Activated naive CD8-positive, alpha-beta T cell (primary cell): ENCODE data around the gene TP63.

ENCODE experiments used
- H3K27ac Mint-ChIP-seq: one replicate; pipeline ENCODE4 v1.8.0; 2021; ENCODE audit warnings: mixed read lengths
- H3K27me3 Mint-ChIP-seq: one replicate; pipeline ENCODE4 v1.8.0; 2021; ENCODE audit warnings: mixed read lengths
- H3K36me3 Mint-ChIP-seq: one replicate; pipeline ENCODE4 v1.8.0; 2021; ENCODE audit warnings: mixed read lengths
- H3K4me1 Mint-ChIP-seq: one replicate; pipeline ENCODE4 v1.8.0; 2021; ENCODE audit warnings: low read depth, mixed read lengths
- H3K4me3 Mint-ChIP-seq: one replicate; pipeline ENCODE4 v1.8.0; 2021; ENCODE audit warnings: mild to moderate bottlenecking, mixed read lengths
- H3K9me3 Mint-ChIP-seq: one replicate; pipeline ENCODE4 v1.8.0; 2021; ENCODE audit warnings: low read depth, mixed read lengths

TP63 gene

GRCh38 chr3:189838291-189838690, 207.1 kb downstream of the TP63 start:
- no peak overlapping the region for H3K27ac Mint-ChIP-seq
- no peak overlapping the region for H3K4me3 Mint-ChIP-seq
- no peaks in the 10 kb centered on the region for H3K9me3 Mint-ChIP-seq
- H3K27me3 Mint-ChIP-seq = peaks cover 5% of the 10 kb centered on the region
- no peaks in the 10 kb centered on the region for H3K36me3 Mint-ChIP-seq
- H3K4me1 Mint-ChIP-seq = no peaks in the 10 kb centered on the region

DNA sequence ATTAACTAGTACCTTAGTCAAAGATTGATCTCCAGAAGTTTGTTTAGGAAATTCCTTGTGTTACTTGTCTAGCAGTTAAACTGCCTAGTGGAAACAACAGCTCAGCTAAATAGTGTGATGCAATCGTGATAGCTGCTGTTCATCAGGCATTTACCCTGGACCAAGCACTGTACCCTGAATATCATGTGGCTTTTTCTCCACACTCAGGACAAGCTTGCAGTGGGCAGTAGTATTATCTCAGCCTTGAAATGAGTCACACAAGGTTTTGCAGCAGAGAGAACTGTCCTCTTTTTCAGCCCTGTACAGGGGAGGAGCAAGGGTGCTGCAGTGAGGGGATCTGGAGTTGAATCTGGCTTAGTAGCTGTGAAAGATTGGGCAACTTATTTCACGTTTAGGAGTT, 208.4 kb downstream of the TP63 start:
- Mint-ChIP-seq H3K4me3 (no peak overlapping the region), H3K36me3 (no peaks in the 10 kb centered on the region), H3K4me1 (no peaks in the 10 kb centered on the region), H3K27ac (no peak overlapping the region), H3K27me3 (peaks cover 5% of the 10 kb centered on the region), H3K9me3 (no peaks in the 10 kb centered on the region)

DNA sequence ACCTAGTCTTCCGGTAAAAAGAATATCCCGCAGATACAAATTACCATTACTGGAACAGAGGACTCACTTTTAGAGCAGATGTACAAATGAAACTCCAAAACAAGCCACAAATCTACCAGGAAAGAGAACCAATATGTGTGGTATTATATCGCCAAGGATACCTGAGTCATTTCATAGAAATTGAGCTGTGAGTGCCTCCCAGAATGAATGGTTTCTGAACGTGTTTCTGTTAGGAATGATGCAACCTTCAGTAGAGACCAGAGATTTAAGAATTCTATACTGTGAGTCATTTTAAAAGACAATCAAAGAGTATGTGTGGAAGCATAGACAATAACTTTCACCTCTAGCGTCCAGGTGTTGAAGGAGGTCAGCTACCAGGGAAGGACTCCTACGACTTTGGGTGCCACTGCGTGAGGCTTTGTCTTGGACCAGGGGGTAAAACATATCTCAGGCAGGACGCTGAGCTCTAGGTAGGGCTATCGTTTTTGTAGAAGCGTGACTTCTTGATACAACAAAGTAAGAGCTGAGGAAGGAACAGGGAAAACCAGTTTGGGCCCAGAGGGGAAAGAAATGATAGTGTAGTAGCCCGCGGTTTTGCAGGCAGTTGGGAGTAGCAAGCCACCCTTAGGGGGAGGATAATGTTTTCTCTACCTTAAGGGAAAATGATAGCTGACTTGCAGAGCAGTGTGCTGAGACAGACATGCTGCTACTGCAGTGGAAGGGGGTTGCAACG, 210.4 kb downstream of the TP63 start:
- Mint-ChIP-seq H3K4me1 (no peaks in the 10 kb centered on the region), H3K36me3 (no peaks in the 10 kb centered on the region), H3K27me3 (peaks cover under 1% of the 10 kb centered on the region), H3K27ac (no peak overlapping the region), H3K4me3 (no peak overlapping the region), H3K9me3 (no peaks in the 10 kb centered on the region)

DNA sequence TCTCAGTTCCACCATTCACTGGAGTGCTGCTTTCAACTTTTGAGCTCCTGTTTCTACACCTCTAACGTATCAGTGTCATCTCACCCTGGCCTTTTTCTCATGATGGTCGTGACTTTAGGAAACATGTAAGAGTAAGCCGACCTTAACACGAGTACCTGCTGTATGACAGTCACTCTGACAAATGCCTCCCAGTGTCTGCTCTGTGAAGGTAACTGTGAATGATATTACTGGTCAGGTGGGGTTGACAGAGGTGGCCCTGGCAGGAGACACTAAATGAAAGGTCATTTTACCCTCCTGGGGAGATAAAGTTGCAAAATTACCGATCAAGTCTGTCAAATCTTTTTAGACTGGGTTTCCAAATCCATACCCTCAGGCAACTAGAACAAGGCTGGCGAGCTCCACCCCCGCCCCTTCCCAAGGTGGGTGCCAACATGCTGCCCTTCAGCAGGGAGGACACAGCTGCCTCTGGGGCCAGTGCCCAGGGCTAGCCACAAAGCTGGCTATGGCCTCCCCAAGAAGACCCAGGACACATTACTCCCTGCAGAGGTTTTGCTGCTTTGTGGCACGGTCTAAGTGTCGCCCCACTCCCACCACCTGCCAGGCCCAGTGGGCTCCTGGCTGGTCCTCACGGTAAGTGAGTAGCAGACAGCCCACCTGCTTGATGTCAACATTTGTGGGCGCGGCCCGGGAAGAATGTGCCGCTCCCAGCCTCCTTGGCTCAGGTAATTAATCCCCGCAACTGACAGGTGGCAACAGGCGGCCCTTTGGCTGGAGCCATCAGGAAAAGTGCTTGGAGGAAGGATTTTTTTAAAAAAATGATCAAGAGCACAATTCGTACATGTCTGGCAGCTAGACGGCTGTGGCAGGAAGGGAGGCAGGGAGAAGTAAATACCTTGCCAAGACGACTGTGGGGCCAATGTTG, 211.8 kb downstream of the TP63 start:
- H3K27me3 Mint-ChIP-seq = peaks cover 2% of the 10 kb centered on the region
- H3K36me3 Mint-ChIP-seq = no peaks in the 10 kb centered on the region
- no peak overlapping the region for H3K4me3 Mint-ChIP-seq
- H3K4me1 Mint-ChIP-seq = no peaks in the 10 kb centered on the region
- H3K9me3 Mint-ChIP-seq = no peaks in the 10 kb centered on the region
- no peak overlapping the region for H3K27ac Mint-ChIP-seq

DNA sequence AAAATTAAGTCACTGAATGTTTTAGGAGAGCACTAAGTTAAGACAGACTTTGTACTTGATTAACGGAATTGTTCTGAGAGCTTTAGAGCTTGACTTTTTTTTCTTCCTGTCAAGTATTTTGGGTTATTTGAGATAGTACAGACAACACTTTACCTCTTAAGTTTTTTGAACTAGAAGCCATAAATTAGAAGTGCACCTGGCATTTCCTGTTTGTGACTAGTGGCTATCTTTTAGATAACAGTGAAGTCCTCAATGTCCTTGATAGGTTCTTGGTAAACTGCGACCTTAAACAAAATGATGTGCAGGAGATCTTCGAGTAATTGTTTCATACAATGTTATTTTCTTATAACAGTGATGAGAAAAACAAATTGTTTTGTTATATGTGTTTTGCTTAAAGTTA, 213.9 kb downstream of the TP63 start:
- Mint-ChIP-seq H3K9me3 (no peaks in the 10 kb centered on the region), H3K36me3 (no peaks in the 10 kb centered on the region), H3K27me3 (peaks cover 2% of the 10 kb centered on the region), H3K27ac (no peak overlapping the region), H3K4me3 (no peak overlapping the region), H3K4me1 (no peaks in the 10 kb centered on the region)

- no peaks in the 10 kb centered on the region for H3K4me1 Mint-ChIP-seq
- no peak overlapping the region for H3K27ac Mint-ChIP-seq
- H3K9me3 Mint-ChIP-seq = no peaks in the 10 kb centered on the region
- peaks cover 2% of the 10 kb centered on the region for H3K27me3 Mint-ChIP-seq
- H3K4me3 Mint-ChIP-seq = no peak overlapping the region
- H3K36me3 Mint-ChIP-seq = no peaks in the 10 kb centered on the region
Measured at GRCh38 chr3:189848395-189849040, 217.3 kb downstream of the TP63 start.

DNA sequence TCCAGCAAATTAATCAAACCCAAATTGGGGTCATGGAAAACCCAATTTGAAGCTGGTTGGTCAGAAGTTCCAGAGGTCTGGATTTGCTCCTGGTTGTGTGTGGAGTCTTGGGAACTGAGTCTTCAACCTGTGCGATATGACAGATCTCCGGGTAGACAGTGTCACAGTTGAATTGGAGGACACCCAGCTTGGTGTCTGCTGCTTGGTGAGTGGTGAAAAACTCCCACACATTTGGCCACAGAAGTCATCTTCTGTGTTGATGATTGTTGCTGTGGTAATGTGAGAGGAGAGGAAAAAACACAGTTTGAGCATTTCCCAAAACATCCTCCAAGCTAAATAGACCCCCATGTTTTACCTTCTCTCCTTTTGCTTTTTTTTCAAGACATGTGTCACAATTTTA, 218.1 kb downstream of the TP63 start:
- H3K4me1 Mint-ChIP-seq = no peaks in the 10 kb centered on the region
- no peak overlapping the region for H3K27ac Mint-ChIP-seq
- no peak overlapping the region for H3K4me3 Mint-ChIP-seq
- H3K36me3 Mint-ChIP-seq = no peaks in the 10 kb centered on the region
- H3K27me3 Mint-ChIP-seq = peaks cover 2% of the 10 kb centered on the region
- H3K9me3 Mint-ChIP-seq = no peaks in the 10 kb centered on the region

DNA sequence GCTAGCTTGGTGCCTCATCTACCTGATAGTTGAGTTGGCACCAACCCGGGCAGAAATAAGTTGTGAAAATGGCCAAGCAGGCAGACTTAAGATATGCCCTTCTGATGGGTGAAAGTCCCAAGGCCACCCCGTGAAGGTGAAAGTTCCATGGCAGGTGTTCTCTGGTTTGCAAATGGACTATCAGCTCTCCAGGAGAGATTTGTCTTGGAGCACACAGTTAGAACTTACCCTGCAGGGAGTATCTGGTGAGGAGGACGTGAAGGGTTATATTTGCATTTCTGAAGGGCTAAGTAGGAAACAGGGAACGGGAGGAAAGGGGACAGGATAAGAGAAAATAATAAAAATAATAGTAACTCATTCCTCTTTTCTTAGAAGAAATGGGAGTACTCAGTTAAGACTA, 220.5 kb downstream of the TP63 start:
- Mint-ChIP-seq H3K4me1 (no peaks in the 10 kb centered on the region), H3K27ac (no peak overlapping the region), H3K4me3 (no peak overlapping the region), H3K27me3 (peaks cover 3% of the 10 kb centered on the region), H3K9me3 (no peaks in the 10 kb centered on the region), H3K36me3 (no peaks in the 10 kb centered on the region)

DNA sequence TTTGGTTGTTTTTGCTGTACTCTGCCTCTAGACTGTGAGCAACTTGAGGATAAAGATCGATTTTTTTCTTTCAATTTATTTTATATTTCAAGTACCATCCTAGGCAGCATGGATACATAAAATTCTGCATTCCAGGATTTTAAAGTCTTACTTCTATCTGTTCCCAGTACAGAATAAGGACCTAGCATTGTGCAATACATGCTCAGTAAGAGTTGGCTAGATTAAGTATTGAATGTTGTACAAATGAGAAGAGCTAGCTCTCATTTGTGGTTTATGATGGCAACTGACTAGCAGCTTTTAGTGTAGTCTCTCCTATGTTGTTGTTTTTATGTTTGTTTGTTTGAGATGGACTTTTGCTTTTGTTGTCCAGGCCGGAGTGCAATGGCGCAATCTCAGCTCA, 222.7 kb downstream of the TP63 start:
- Mint-ChIP-seq H3K9me3 (no peaks in the 10 kb centered on the region), H3K27ac (no peak overlapping the region), H3K4me3 (no peak overlapping the region), H3K27me3 (peaks cover 1% of the 10 kb centered on the region), H3K4me1 (no peaks in the 10 kb centered on the region), H3K36me3 (no peaks in the 10 kb centered on the region)

GRCh38 chr3:189860296-189860695, 229.1 kb downstream of the TP63 start:
- Mint-ChIP-seq H3K9me3 (no peaks in the 10 kb centered on the region), H3K27ac (no peak overlapping the region), H3K4me3 (no peak overlapping the region), H3K36me3 (no peaks in the 10 kb centered on the region), H3K4me1 (no peaks in the 10 kb centered on the region), H3K27me3 (peaks cover 1% of the 10 kb centered on the region)

DNA sequence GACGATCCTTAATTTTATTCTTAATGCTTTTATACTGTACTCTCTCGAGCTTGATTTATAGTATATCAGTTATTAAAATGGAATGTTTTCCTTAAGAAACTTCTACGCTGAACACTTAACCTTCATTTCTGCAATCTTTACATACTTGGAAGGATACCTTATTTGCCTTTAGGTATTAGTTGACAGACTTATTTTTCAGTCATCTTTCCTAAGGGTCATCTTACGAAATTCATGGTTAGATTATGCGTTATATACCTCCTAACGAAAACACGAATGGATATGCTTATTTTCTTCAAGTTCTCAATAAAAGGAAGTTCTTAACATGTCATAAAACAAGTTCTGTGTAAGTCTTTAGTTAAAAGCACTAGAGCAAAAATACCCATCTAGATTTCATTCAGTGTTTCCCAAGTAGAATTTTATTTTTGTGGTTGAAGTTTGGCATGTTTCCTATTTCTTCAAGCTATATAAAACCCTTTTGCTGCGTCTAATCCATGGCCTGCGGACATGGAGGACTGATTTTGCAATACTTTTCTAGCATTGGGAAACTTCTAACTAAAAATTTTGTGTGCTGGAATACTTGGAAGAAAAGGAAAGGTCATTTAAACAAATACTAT, 231.3 kb downstream of the TP63 start:
- H3K9me3 Mint-ChIP-seq = no peaks in the 10 kb centered on the region

DNA sequence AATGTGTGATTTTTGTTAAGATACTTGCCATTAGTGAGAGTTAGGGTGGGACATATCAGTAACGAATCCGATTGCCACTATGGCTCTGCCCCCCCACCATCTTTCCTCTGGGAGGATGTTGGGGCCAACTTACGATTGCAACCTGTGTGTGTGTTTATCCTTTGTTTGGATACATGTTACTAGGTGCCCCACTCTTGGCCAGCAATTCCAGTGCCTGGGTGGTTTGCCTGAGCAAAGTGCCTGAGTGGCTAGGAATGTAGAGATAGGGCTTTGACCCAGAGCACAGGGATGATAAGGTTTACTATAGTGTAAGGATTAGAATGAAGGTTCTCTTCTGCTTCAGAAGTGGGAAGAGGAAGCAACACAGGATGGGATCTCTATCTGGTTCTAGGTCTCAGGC, 231.8 kb downstream of the TP63 start:
- no peaks in the 10 kb centered on the region for H3K36me3 Mint-ChIP-seq
- H3K4me3 Mint-ChIP-seq = no peak overlapping the region
- H3K27ac Mint-ChIP-seq = no peak overlapping the region
- H3K4me1 Mint-ChIP-seq = no peaks in the 10 kb centered on the region
- H3K9me3 Mint-ChIP-seq = no peaks in the 10 kb centered on the region
- H3K27me3 Mint-ChIP-seq = no peaks in the 10 kb centered on the region

More for the DNA sequence above, 231.3 kb downstream of the TP63 start:
- no peak overlapping the region for H3K4me3 Mint-ChIP-seq
- H3K36me3 Mint-ChIP-seq = no peaks in the 10 kb centered on the region
- no peak overlapping the region for H3K27ac Mint-ChIP-seq
- no peaks in the 10 kb centered on the region for H3K4me1 Mint-ChIP-seq
- H3K27me3 Mint-ChIP-seq = no peaks in the 10 kb centered on the region

DNA sequence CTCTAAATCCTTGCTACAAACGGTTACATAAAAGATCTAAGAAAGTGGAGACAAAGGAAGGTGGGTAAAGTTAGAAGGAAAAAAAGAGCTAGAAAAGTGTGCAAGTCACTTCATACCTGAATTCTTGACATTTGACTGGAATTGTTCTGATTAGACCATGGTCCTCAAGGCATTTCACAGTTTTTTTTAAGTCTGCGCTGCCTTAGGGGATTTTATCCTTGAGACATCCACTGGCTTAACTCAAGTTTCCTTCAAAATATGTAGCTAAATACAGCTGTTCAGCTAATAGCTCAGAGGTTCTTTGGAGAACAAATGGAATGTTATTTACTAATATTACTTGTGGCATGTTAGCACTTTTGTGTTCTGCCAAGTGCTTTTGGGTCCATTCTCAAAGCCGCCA, 236.9 kb downstream of the TP63 start:
- H3K36me3 Mint-ChIP-seq = no peaks in the 10 kb centered on the region
- no peak overlapping the region for H3K27ac Mint-ChIP-seq
- H3K9me3 Mint-ChIP-seq = no peaks in the 10 kb centered on the region
- no peaks in the 10 kb centered on the region for H3K4me1 Mint-ChIP-seq
- H3K27me3 Mint-ChIP-seq = peaks cover 2% of the 10 kb centered on the region
- no peak overlapping the region for H3K4me3 Mint-ChIP-seq

DNA sequence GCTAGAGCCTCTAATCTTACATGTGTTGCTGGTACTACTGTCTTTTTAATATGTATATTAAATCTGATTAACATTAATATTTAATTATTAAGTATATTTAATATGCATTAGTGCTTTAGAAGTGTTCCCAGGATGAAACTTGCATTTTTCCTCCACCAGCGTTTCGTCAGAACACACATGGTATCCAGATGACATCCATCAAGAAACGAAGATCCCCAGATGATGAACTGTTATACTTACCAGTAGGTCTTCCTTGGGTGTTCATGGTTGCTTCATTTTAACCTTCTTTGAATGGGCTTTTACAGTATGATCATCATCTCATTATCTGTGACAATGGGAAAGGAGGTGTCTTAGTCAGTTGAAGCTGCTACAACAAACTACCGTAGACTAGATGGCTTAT, 238.0 kb downstream of the TP63 start:
- Mint-ChIP-seq H3K9me3 (no peaks in the 10 kb centered on the region), H3K27ac (no peak overlapping the region), H3K4me1 (no peaks in the 10 kb centered on the region), H3K27me3 (peaks cover 2% of the 10 kb centered on the region), H3K36me3 (no peaks in the 10 kb centered on the region), H3K4me3 (no peak overlapping the region)

DNA sequence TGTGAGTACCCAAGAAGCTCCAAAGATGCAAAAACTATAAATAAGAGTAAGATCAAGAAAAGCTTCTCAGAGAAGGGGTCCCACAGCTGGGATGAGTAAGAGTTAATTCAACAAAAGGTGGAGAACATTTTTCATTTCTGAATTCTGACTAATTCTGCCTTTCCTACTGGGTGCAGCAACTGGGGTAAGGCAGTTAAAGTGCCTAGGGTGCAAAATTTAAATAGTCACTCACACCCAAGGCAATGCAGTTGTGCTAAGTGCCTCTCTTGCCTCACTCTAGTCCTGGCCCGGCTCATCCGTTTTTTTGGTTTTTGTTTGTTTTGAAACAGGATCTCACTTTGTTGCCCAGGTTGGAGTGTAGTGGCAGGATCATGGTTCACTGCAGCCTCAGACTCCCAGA, 240.2 kb downstream of the TP63 start:
- peaks cover 2% of the 10 kb centered on the region for H3K27me3 Mint-ChIP-seq
- H3K9me3 Mint-ChIP-seq = no peaks in the 10 kb centered on the region
- no peaks in the 10 kb centered on the region for H3K4me1 Mint-ChIP-seq
- no peaks in the 10 kb centered on the region for H3K36me3 Mint-ChIP-seq
- H3K27ac Mint-ChIP-seq = no peak overlapping the region
- no peak overlapping the region for H3K4me3 Mint-ChIP-seq
